WI38 (cell line): ENCODE results near the gene CAMK1D.
"Not testable (repeated sequence)": the region's sequence is repeated elsewhere in the genome, so short reads cannot be mapped to it uniquely, and the experiment has no call there.

ENCODE experiments used
- H3K4me3 ChIP-seq: 2 replicates; pipeline ENCODE4 v1.5.1; 2011; ENCODE audit warnings: low read depth, mild to moderate bottlenecking, control low read depth, low read length
- TF ChIP-seq, protein P1 (sequence below): IDR thresholded peaks from 2 replicates; pipeline ENCODE4 v1.5.1; 2012; ENCODE audit warnings: low read depth, mild to moderate bottlenecking, control low read depth, low read length

The CAMK1D gene

DNA sequence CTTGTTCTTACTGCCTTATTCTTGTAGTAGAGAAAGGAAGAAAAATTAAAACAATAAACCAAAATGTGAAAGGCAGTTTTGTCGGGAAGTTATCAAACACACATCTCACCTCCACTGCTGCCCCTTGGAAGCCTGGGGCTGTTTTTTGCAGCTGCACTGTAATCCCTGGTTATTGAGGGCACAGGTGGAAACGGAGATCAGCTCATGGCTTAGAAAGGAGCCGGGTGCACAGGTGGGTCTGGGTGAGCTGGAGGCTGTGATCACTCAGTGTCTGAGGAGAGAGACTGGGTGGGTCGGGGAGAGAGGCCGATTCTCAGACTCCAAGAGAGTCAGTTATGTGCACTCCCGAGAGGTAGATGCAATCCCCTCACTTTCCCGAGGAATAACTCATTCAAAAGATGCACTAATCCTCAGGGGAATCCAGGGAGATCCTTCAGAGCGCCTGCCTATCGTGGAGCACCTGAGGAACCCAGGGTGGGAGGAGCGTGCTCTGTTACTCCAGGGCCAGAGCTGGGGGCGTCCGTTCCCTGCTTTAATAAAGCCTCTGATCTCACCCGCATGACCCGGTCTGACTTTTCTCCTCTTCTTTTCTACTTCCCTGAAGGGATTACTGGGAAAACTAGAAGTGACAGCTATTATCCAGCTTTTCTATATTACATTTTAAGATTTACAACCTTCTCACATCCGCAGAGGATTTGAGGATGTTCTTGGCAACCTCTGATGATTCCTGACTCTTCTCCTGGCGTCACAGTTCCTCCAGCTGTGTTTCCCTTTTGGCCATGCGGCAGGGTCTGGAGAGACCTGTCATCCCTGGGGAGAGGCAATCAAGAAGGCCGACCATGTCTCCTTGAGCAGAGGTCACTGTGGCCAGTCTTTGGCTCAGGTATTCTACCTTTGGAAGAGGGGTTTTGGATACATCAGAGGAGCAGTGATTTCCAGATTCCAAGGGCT, 82.1 kb downstream of the CAMK1D start:
- H3K4me3 ChIP-seq: no peak overlapping the region
- TF ChIP-seq, protein P1, sequence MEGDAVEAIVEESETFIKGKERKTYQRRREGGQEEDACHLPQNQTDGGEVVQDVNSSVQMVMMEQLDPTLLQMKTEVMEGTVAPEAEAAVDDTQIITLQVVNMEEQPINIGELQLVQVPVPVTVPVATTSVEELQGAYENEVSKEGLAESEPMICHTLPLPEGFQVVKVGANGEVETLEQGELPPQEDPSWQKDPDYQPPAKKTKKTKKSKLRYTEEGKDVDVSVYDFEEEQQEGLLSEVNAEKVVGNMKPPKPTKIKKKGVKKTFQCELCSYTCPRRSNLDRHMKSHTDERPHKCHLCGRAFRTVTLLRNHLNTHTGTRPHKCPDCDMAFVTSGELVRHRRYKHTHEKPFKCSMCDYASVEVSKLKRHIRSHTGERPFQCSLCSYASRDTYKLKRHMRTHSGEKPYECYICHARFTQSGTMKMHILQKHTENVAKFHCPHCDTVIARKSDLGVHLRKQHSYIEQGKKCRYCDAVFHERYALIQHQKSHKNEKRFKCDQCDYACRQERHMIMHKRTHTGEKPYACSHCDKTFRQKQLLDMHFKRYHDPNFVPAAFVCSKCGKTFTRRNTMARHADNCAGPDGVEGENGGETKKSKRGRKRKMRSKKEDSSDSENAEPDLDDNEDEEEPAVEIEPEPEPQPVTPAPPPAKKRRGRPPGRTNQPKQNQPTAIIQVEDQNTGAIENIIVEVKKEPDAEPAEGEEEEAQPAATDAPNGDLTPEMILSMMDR: no peak

DNA sequence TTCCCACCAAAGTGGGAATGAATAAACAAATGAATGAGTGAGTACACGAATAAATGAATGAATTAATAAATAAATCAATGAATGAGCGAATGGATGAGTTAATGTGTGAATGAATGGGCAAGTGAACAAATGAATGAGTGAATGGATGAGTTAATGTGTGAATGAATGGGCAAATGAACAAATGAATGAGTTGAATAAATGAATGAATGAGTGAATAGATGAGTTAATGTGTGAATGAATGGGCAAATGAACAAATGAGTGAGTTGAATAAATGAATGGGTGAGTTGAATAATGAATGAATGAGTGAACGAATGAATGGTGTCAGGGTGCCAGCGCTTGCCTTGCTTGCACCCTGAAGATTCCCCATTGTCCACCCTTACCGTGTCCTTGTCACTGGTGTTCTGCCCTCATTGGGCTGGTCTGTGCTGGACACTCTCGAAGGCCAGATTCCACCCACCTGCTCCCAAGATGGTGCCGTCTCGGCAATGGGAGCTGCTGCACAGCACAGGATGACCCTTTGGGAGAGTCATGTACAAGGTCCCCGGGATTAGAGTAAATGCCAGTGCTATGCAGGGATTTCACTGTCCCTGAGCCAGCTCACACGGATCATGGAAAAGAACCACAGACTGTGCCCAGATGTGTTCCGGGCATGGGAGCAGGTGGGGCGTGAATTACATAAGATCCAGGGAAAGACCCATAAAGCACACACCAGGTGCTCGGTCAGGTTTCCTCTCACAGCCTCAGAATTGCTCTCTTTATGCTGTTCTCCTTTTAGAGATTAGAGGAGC, 83.2 kb downstream of the CAMK1D start:
- TF ChIP-seq, protein P1: no peak

DNA sequence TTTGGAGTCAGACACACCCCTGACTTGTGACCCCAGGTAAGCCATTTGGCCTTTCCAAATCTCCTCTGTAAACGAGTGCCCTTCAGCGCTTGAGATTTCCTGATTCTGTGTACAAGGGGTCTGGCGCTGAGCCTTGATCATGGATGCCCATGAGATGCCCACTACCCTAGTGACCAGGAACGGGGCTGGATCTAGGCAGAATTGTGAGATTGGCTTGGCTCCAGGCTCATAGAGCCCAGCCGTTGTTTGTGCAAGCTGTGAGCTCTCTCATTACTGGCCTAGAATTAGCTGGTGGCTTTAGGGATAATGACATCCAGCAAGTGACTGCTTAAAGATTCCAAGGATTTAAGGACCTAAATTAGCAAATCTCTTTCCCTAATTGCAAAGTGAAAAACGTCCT, 84.9 kb downstream of the CAMK1D start:
- TF ChIP-seq, protein P1: no peak

More for the DNA sequence above, 83.2 kb downstream of the CAMK1D start:
- no peak overlapping the region for H3K4me3 ChIP-seq

DNA sequence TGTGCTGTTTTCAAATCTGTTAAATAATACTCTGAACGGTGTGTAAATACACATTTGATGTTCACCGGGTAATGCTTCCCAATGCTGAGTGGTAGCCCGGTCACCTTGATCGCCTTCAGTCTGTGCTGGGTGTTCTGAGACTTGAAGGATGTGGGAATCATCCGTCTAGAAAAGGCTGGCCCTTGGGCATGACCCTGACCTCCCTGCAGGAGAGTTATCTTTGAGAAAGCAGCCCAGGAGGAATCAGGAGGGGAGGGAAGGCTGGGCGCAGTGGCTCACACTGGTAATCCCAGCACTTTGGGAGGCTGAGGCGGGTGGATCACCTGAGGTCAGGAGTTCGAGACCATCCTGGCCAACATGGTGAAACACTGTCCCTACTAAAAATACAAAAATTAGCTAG, 85.3 kb downstream of the CAMK1D start:
- not testable (repeated sequence) for H3K4me3 ChIP-seq

More for the DNA sequence above, 84.9 kb downstream of the CAMK1D start:
- H3K4me3 ChIP-seq: no peak overlapping the region

DNA sequence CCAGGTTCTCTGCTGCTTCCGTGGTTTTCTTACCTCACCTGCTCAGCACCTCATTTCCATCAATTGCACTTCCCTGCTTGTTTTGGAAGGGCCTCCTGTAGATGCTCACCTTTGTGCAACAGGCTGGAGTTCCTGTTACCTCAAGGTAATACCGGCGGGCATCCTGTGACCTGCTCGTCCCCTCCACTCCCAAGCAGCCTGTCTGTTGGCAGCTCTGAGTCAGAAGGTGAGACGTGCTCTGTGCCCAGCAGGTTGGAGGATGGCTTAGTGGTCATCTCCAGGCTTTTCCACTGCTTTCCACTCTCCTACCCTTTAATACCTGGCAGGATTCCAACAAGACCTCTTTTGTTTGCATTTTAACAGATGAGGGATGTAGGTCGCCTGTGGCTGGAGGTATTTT, 86.0 kb downstream of the CAMK1D start:
- TF ChIP-seq, protein P1: no peak
- H3K4me3 ChIP-seq: no peak overlapping the region

DNA sequence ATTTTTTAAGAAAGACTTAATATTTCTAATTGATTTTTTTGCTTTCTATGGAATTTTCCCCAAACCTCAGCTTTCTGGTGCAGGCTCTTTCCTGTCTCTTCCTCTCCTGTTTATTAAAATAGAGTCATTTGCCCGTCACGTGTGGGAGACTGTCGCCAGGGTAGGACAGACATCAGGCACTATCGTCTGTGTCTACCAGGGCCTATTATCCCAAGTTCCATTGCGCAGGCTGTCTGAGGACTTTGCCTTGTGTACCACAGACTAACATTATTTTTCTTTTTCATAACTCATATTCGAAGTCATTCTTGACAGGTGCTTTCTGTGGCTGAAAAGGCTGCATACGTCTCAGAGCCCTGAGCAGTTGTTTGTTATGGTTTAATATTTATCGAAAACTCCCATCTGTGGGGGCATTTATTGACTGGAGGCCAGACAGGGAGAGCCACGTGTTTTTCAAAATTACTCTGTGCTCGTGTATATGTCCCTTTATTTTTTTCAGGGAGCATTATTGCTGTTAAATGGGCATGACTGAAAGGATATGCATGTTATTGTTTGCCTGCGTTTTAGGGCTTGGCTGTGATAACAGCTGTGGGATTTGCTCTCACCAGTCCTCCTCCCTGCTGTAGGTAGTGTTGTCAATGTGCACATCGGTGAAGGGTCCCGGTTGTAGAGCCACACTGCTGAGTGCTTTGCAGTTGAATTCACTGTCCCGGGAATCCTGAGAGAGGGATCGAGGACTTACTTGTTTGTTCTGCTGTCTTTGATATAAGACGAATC, 89.8 kb downstream of the CAMK1D start:
- no peak overlapping the region for H3K4me3 ChIP-seq
- TF ChIP-seq, protein P1: no peak

DNA sequence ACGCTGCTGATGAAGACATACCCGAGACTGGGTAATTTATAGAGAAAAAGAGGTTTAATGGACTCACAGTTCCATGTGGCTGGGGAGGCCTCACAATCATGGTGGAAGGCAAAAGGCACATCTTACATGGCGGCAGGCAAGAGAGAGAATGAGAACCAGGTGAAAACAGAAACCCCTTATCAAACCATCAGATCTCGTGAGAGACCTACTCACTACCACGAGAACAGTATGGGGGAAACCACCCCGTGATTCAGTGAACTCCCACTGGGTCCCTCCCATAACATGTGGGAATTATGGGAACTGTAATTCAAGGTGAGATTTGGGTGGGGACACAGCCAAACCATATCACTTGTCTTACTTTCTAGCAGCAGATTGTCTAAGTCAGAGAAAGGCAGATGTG, 90.4 kb downstream of the CAMK1D start:
- H3K4me3 ChIP-seq: not testable (repeated sequence)
